ENCODE data around the gene DMD.

GRCh38 chrX:32155044-32155638 is 1056.2 kb downstream of the DMD start:
- TF ChIP-seq CTCF (IDR thresholded peaks at IDR 0.05; ENCODE audit: insufficient read depth, low read depth, low read length): no peak
- no peak for TF ChIP-seq EZH2 (IDR thresholded peaks at IDR 0.05; ENCODE audit: insufficient read depth, low read length)

All from astrocyte (in vitro differentiated cells and primary cell).